Medulla oblongata (tissue), 1 donor: ENCODE results near the gene PTGER2.

Experiments
- DNase-seq: peaks from one replicate; pipeline ENCODE4 v3.0.0-alpha.2; 2015; ENCODE audit errors: extremely low spot score

The PTGER2 gene

GRCh38 chr14:52313903-52314594, at the start of gene PTGER2:
PTGER2 (plus strand) TSS chr14:52314312; CDS start chr14:52314549, 237 bp downstream.
- peak; percentile 21 for DNase-seq

- no peak for DNase-seq
Measured at GRCh38 chr14:52265253-52265652, 48.9 kb upstream of the PTGER2 start.

- DNase-seq: no peak
Measured at GRCh38 chr14:52266179-52266578, 47.9 kb upstream of the PTGER2 start.

GRCh38 chr14:52266782-52267181, 47.3 kb upstream of the PTGER2 start:
- no peak for DNase-seq

- no peak for DNase-seq
Measured at GRCh38 chr14:52267501-52268278, 46.4 kb upstream of the PTGER2 start, which contains the start of gene PTGDR. PTGDR (plus strand) TSS chr14:52267698; CDS start chr14:52267815, 117 bp downstream.

GRCh38 chr14:52268279-52269061, 45.6 kb upstream of the PTGER2 start:
- DNase-seq: no peak

GRCh38 chr14:52269100-52269499, 45.0 kb upstream of the PTGER2 start:
- DNase-seq: no peak

- DNase-seq: no peak
Measured at GRCh38 chr14:52269982-52270381, 44.1 kb upstream of the PTGER2 start.

- DNase-seq: no peak
Measured at GRCh38 chr14:52271538-52271937, 42.6 kb upstream of the PTGER2 start.

GRCh38 chr14:52272375-52272774, 41.7 kb upstream of the PTGER2 start:
- no peak for DNase-seq

GRCh38 chr14:52275372-52275771, 38.7 kb upstream of the PTGER2 start:
- DNase-seq: no peak

- no peak for DNase-seq
Measured at GRCh38 chr14:52277552-52277951, 36.6 kb upstream of the PTGER2 start.

GRCh38 chr14:52279408-52279807, 34.7 kb upstream of the PTGER2 start:
- no peak for DNase-seq

GRCh38 chr14:52283099-52283498, 31.0 kb upstream of the PTGER2 start:
- no peak for DNase-seq

- DNase-seq: peak; percentile 54
Measured at GRCh38 chr14:52286661-52287649, 27.2 kb upstream of the PTGER2 start.

- no peak for DNase-seq
Measured at GRCh38 chr14:52296378-52296777, 17.7 kb upstream of the PTGER2 start.

GRCh38 chr14:52298795-52299194, 15.3 kb upstream of the PTGER2 start:
- no peak for DNase-seq

GRCh38 chr14:52299692-52300278, 14.3 kb upstream of the PTGER2 start:
- peak; percentile 70 for DNase-seq

- DNase-seq: no peak
Measured at GRCh38 chr14:52303236-52303635, 10.9 kb upstream of the PTGER2 start.

GRCh38 chr14:52304248-52304904, 9.7 kb upstream of the PTGER2 start:
- no peak for DNase-seq
